Astrocyte (in vitro differentiated cells and primary cell): ENCODE measurements around the gene ATXN1. TPM values are rescaled to one million over a fixed set of nuclear protein-coding genes. Genes with fewer than 3 reads are reported as not detected.
A peak's percentile ranks its signal among the peaks of the same experiment; 100 is the strongest.

ENCODE experiments used
- DNase-seq: peaks from one replicate; pipeline ENCODE4 v3.0.0-alpha.2; 2010; ENCODE audit warnings: low read depth
- FAIRE-seq: peaks from 2 replicates; lab custom pipeline; 2011; peaks lifted over from hg19 to GRCh38; lab: Jason Lieb, UNC
- H2AFZ ChIP-seq: 2 replicates; pipeline ENCODE4 v1.6.0; 2012; ENCODE audit warnings: low read depth, low read length, inconsistent platforms
- H3K27ac ChIP-seq: 2 replicates; pipeline ENCODE4 v1.5.1; 2011; ENCODE audit warnings: low read depth, low read length, inconsistent platforms
- H3K27me3 ChIP-seq: 2 replicates; pipeline ENCODE4 v1.6.0; 2011; ENCODE audit warnings: low read length, inconsistent platforms; ENCODE audit not compliant: insufficient read depth
- H3K36me3 ChIP-seq: 2 replicates; pipeline ENCODE4 v1.5.1; 2011; ENCODE audit warnings: low read length, inconsistent platforms; ENCODE audit not compliant: insufficient read depth
- H3K4me1 ChIP-seq: 2 replicates; pipeline ENCODE4 v1.5.1; 2011; ENCODE audit warnings: low read length, inconsistent platforms; ENCODE audit not compliant: insufficient read depth
- H3K4me2 ChIP-seq: 2 replicates; pipeline ENCODE4 v1.6.0; 2012; ENCODE audit warnings: low read length, inconsistent platforms
- H3K4me3 ChIP-seq: 2 replicates; pipeline ENCODE4 v1.5.1; 2011; ENCODE audit warnings: low read depth, mild to moderate bottlenecking, low read length, inconsistent platforms; ENCODE audit not compliant: insufficient read depth
- H3K79me2 ChIP-seq: 2 replicates; pipeline ENCODE4 v1.6.0; 2012; ENCODE audit warnings: mild to moderate bottlenecking, low read length, inconsistent platforms; ENCODE audit not compliant: insufficient read depth
- H3K9ac ChIP-seq: 2 replicates; pipeline ENCODE4 v1.6.0; 2012; ENCODE audit warnings: mild to moderate bottlenecking, low read length, inconsistent platforms
- H3K9me3 ChIP-seq: 2 replicates; pipeline ENCODE4 v1.5.1; 2012; ENCODE audit warnings: low read depth, mild to moderate bottlenecking, low read length, inconsistent platforms; ENCODE audit not compliant: insufficient read depth
- H4K20me1 ChIP-seq: 2 replicates; pipeline ENCODE4 v1.6.0; 2012; ENCODE audit warnings: low read length, inconsistent platforms; ENCODE audit not compliant: insufficient read depth
- H3K27ac Mint-ChIP-seq: one replicate; pipeline ENCODE4 v1.8.0; 2021; ENCODE audit warnings: mild to moderate bottlenecking, mixed read lengths; ENCODE audit not compliant: unreplicated experiment
- H3K27me3 Mint-ChIP-seq: one replicate; pipeline ENCODE4 v1.8.0; 2021; ENCODE audit warnings: low read depth, mixed read lengths; ENCODE audit not compliant: unreplicated experiment
- H3K36me3 Mint-ChIP-seq: one replicate; pipeline ENCODE4 v1.8.0; 2021; ENCODE audit warnings: low read depth, mixed read lengths; ENCODE audit not compliant: unreplicated experiment
- H3K4me1 Mint-ChIP-seq: one replicate; pipeline ENCODE4 v1.8.0; 2021; ENCODE audit warnings: low read depth, mixed read lengths; ENCODE audit not compliant: unreplicated experiment
- H3K4me3 Mint-ChIP-seq: one replicate; pipeline ENCODE4 v1.8.0; 2021; ENCODE audit warnings: mild to moderate bottlenecking, moderate library complexity, mixed read lengths; ENCODE audit not compliant: unreplicated experiment
- H3K9me3 Mint-ChIP-seq: one replicate; pipeline ENCODE4 v1.8.0; 2021; ENCODE audit warnings: mild to moderate bottlenecking, mixed read lengths; ENCODE audit not compliant: unreplicated experiment
- EZH2 ChIP-seq: IDR thresholded peaks from 2 replicates; pipeline ENCODE4 v1.6.1; 2012; ENCODE audit warnings: mild to moderate bottlenecking, low read length, inconsistent platforms; ENCODE audit not compliant: insufficient read depth
- total RNA-seq: library from RNA; stranded (reverse); gene quantifications from 2 replicates; pipeline ENCODE4 v1.2.1, GENCODE V29; 2021
- TF ChIP-seq, protein P1 (sequence below): IDR thresholded peaks from 2 replicates; pipeline ENCODE4 v1.5.1; 2011; ENCODE audit warnings: low read depth, mild to moderate bottlenecking, inconsistent platforms, low read length, moderate library complexity; ENCODE audit not compliant: insufficient read depth

Gene ATXN1
- total RNA-seq, 1 donor from 2014 or later = 70.9 TPM

DNA sequence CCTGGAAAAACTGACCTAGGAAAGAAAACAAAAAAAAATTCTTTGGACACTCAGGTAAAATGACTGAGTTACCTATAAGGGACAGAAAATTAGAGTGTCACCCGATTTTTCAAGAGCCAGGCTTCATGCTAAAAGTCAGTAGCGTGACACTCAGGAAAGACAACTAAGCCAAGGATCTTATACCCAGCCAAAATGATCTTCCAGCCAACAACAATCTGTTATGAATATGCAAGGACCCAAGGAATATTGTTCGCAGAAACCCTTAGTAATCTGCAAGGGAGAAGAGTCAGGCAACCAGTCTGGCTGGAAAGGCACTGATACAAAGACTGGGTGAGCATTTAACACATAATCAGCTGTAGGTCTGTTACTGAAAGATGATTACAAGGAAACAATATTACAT, 319.2 kb downstream of the ATXN1 start:
- H3K79me2 ChIP-seq = peaks cover 4% of the 10 kb centered on the region
- H3K36me3 ChIP-seq = no peaks in the 10 kb centered on the region
- no peak overlapping the region for H3K4me3 ChIP-seq
- H3K9me3 ChIP-seq = no peaks in the 10 kb centered on the region
- no peak overlapping the region for H3K27ac ChIP-seq
- no peak overlapping the region for H3K27ac Mint-ChIP-seq
- DNase-seq = no peak
- no peaks in the 10 kb centered on the region for H3K27me3 ChIP-seq
- FAIRE-seq = no peak
- peaks cover 11% of the 10 kb centered on the region for H3K36me3 Mint-ChIP-seq
- H3K4me1 Mint-ChIP-seq = peaks cover 12% of the 10 kb centered on the region
- no peak overlapping the region for H3K4me3 Mint-ChIP-seq
- no peaks in the 10 kb centered on the region for H3K27me3 Mint-ChIP-seq
- TF ChIP-seq, protein P1, sequence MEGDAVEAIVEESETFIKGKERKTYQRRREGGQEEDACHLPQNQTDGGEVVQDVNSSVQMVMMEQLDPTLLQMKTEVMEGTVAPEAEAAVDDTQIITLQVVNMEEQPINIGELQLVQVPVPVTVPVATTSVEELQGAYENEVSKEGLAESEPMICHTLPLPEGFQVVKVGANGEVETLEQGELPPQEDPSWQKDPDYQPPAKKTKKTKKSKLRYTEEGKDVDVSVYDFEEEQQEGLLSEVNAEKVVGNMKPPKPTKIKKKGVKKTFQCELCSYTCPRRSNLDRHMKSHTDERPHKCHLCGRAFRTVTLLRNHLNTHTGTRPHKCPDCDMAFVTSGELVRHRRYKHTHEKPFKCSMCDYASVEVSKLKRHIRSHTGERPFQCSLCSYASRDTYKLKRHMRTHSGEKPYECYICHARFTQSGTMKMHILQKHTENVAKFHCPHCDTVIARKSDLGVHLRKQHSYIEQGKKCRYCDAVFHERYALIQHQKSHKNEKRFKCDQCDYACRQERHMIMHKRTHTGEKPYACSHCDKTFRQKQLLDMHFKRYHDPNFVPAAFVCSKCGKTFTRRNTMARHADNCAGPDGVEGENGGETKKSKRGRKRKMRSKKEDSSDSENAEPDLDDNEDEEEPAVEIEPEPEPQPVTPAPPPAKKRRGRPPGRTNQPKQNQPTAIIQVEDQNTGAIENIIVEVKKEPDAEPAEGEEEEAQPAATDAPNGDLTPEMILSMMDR = no peak
- no peak for TF ChIP-seq EZH2
- no peak overlapping the region for H3K4me2 ChIP-seq
- H2AFZ ChIP-seq = no peak overlapping the region
- H4K20me1 ChIP-seq = no peaks in the 10 kb centered on the region
- H3K9ac ChIP-seq = no peak overlapping the region
- peaks cover 4% of the 10 kb centered on the region for H3K4me1 ChIP-seq
- H3K9me3 Mint-ChIP-seq = no peaks in the 10 kb centered on the region

DNA sequence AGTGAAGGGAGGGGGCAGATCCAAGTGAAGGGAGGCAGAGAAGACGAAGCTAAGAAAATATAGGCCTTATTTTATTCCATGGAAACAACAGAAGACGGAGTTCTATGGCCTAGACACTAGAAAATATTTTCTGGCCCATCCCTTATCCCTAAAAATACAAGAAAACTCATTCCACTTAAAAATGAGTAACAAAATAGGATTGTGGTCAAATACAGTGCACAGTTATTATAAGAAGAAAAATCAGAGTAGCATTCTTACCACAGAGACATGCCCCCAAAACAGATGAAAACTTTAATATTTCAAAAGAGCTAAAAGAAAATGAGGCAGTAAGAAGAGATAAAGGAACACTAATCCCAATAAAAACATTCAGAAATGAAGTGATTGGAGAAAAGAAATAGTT, 320.0 kb downstream of the ATXN1 start:
- Histone ChIP-seq H3K4me3 (no peak overlapping the region), H3K27ac (no peak overlapping the region), H2AFZ (no peak overlapping the region), H3K27me3 (no peaks in the 10 kb centered on the region), H3K4me2 (no peak overlapping the region), H3K9me3 (no peaks in the 10 kb centered on the region), H3K36me3 (no peaks in the 10 kb centered on the region), H3K9ac (no peak overlapping the region), H4K20me1 (no peaks in the 10 kb centered on the region), H3K4me1 (peaks cover 4% of the 10 kb centered on the region), H3K79me2 (peaks cover 4% of the 10 kb centered on the region)
- FAIRE-seq (no peak), DNase-seq (peak; percentile 23)
- Mint-ChIP-seq H3K4me1 (peaks cover 17% of the 10 kb centered on the region), H3K27ac (no peak overlapping the region), H3K27me3 (no peaks in the 10 kb centered on the region), H3K4me3 (no peak overlapping the region), H3K36me3 (peaks cover 18% of the 10 kb centered on the region), H3K9me3 (peaks cover 4% of the 10 kb centered on the region)
- no peak for TF ChIP-seq EZH2
- TF ChIP-seq, protein P1 = no peak

DNA sequence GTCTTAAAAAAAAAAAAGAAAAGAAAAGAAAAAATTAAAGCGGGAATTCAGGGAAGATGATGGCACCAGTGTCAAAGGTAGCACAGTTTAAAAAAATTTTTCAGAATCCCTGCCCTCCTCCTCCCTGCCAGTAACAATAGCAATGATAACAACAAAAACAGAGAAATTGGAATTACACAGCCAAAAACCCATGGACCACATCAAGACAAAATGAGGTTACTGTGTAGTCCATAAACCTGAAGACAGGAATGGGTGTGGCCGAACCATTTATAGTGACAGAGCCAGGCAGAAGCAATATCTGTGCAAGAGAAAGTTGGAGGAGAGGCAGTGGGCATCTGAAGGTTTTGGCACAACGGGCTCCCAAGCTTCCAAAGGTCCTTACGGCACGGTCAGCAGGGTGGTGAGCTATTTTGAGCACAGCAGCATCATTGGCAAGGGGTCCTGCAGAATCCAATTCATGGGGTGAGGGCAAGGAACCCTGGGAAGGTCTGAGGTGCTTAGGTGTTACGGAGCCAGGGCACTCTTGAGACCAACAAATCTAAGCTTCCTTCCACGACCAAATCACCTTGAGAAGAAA, 320.5 kb downstream of the ATXN1 start:
- H3K9me3 Mint-ChIP-seq = peaks cover 4% of the 10 kb centered on the region
- H3K9ac ChIP-seq = no peak overlapping the region

More for the DNA sequence above, 320.5 kb downstream of the ATXN1 start:
- no peak overlapping the region for H3K4me3 ChIP-seq
- H3K27me3 ChIP-seq = no peaks in the 10 kb centered on the region
- peaks cover 4% of the 10 kb centered on the region for H3K79me2 ChIP-seq
- TF ChIP-seq, protein P1 = no peak
- no peak for TF ChIP-seq EZH2
- peaks cover 4% of the 10 kb centered on the region for H3K4me1 ChIP-seq
- Mint-ChIP-seq H3K27ac (no peak overlapping the region), H3K36me3 (peaks cover 18% of the 10 kb centered on the region), H3K27me3 (no peaks in the 10 kb centered on the region), H3K4me1 (peaks cover 17% of the 10 kb centered on the region), H3K4me3 (no peak overlapping the region)
- FAIRE-seq (no peak), DNase-seq (no peak)
- H3K27ac ChIP-seq = no peak overlapping the region
- no peak overlapping the region for H3K4me2 ChIP-seq
- no peak overlapping the region for H2AFZ ChIP-seq
- H4K20me1 ChIP-seq = no peaks in the 10 kb centered on the region
- H3K36me3 ChIP-seq = no peaks in the 10 kb centered on the region
- H3K9me3 ChIP-seq = no peaks in the 10 kb centered on the region
